ENCODE results near the gene LAMC3.

Gene LAMC3

GRCh38 chr9:130994135-130995085, 14.6 kb upstream of the LAMC3 start:
- H3K4me2 ChIP-seq = peak overlapping the region in 10 of 11 experiments; percentile 32 to 89 (median 63); a peak in 16 of 22 replicates
- no peaks in the 10 kb centered on the region for H3K9me3 ChIP-seq (replicated peaks in 1 of 11)
- H4K20me1 ChIP-seq = peaks cover 0 to 5% (median 0%) of the 10 kb centered on the region in 11 experiments; a peak in 2 of 22 replicates
- H3K9ac ChIP-seq = peak overlapping the region in 5 of 11 experiments; percentile 16 to 48 (median 31); a peak in 4 of 22 replicates
- H3K4me1 ChIP-seq = peaks cover 22 to 66% (median 47%) of the 10 kb centered on the region in 10 experiments
- no peak for TF ChIP-seq Cebpa-rat (IDR thresholded peaks at IDR 0.05)
- H3K4me3 ChIP-seq = no peak overlapping the region
- no peaks in the 10 kb centered on the region for H3K36me3 ChIP-seq
- no peaks in the 10 kb centered on the region for H3K27me3 ChIP-seq
- H3K27ac ChIP-seq = peak overlapping the region in 4 of 11 experiments; percentile 40 to 58 (median 50); a peak in 8 of 22 replicates

GRCh38 chr9:130995086-130996011, 13.6 kb upstream of the LAMC3 start:
- TF ChIP-seq Cebpa-rat (IDR thresholded peaks at IDR 0.05) = peak in 2 of 11 experiments; percentile 7 to 29; a peak in 1 of 22 replicates
- Histone ChIP-seq H4K20me1 (peaks cover 0 to 5% (median 0%) of the 10 kb centered on the region in 11 experiments; a peak in 2 of 22 replicates), H3K4me2 (peak overlapping the region; percentile 32 to 89 (median 57); a peak in 21 of 22 replicates), H3K9ac (peak overlapping the region in 5 of 11 experiments; percentile 15 to 42 (median 17); a peak in 6 of 22 replicates), H3K4me3 (no peak overlapping the region), H3K27ac (peak overlapping the region in 5 of 11 experiments; percentile 10 to 58 (median 46); a peak in 10 of 22 replicates), H3K27me3 (no peaks in the 10 kb centered on the region), H3K9me3 (replicated peaks in 1 of 11) (no peaks in the 10 kb centered on the region), H3K4me1 (peaks cover 13 to 57% (median 37%) of the 10 kb centered on the region in 10 experiments), H3K36me3 (no peaks in the 10 kb centered on the region)

DNA sequence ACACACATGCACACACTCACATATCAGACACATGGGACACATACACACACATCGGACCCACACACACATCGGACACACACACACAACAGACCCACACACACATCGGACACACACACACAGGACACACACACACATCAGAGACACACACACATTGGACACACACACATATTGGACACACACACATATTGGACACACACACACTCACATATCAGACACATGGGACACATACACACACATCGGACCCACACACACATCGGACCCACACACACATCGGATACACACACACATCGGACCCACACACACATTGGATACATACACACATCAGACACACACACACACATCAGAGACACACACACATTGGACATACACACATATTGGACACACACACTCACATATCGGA, 12.8 kb upstream of the LAMC3 start:
- H3K4me3 ChIP-seq = no peak overlapping the region
- H3K4me1 ChIP-seq = peaks cover 13 to 50% (median 34%) of the 10 kb centered on the region in 10 experiments
- H3K9me3 ChIP-seq (replicated peaks in 1 of 11) = no peaks in the 10 kb centered on the region
- TF ChIP-seq Cebpa-rat (IDR thresholded peaks at IDR 0.05) = no peak
- peak overlapping the region in 2 of 11 experiments; percentile 37 to 58; a peak in 3 of 22 replicates for H3K27ac ChIP-seq
- no peaks in the 10 kb centered on the region for H3K36me3 ChIP-seq
- no peaks in the 10 kb centered on the region for H3K27me3 ChIP-seq
- peak overlapping the region in 7 of 11 experiments; percentile 37 to 89 (median 70); a peak in 8 of 22 replicates for H3K4me2 ChIP-seq
- no peak overlapping the region for H3K9ac ChIP-seq
- peaks cover 0 to 5% (median 0%) of the 10 kb centered on the region in 11 experiments; a peak in 2 of 22 replicates for H4K20me1 ChIP-seq

DNA sequence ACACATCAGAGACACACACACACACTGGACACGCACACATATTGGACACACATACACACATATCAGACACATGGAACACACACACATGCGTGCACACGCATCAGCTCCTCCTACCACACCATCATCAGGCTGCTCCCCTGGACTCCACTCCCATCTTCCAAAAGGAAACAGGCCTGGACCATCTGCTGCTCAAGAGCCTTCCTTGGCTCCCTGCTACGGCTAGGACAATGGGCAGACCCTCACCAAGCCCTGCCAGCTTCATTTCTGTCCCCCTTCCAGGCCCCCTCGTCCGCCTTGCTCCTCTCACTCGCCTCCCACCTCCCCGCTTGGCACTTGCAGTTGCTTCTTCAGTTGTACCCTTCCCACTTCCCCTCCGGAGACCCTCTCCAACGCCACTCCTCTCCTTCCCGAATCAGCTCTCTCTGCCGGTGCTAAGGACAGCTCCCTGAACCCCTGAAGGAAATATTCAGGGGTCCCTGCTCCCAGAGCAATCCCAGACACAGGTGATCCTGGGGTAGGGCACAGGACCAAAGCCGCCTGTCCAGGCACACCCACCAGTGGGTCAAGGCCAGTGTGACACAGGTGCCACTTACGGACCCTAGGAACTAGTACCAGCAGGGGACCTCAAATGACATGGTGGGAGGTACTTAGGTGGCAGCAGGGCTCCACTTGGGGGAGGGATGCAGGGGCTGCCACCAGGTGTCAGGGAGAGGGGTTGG, 12.1 kb upstream of the LAMC3 start:
- Histone ChIP-seq H3K4me1 (peaks cover 13 to 44% (median 34%) of the 10 kb centered on the region in 10 experiments), H3K9ac (no peak overlapping the region), H3K27ac (no peak overlapping the region)

GRCh38 chr9:130997395-130997684, 11.6 kb upstream of the LAMC3 start:
- Histone ChIP-seq H3K4me2 (no peak overlapping the region), H3K9me3 (replicated peaks in 1 of 11) (no peaks in the 10 kb centered on the region)
- TF ChIP-seq Cebpa-rat (IDR thresholded peaks at IDR 0.05) = no peak

More for the DNA sequence above, 12.1 kb upstream of the LAMC3 start:
- TF ChIP-seq Cebpa-rat (IDR thresholded peaks at IDR 0.05) = no peak
- H3K27me3 ChIP-seq = no peaks in the 10 kb centered on the region
- H3K4me3 ChIP-seq = no peak overlapping the region
- H3K9me3 ChIP-seq (replicated peaks in 1 of 11) = no peaks in the 10 kb centered on the region
- H3K36me3 ChIP-seq = no peaks in the 10 kb centered on the region
- H3K4me2 ChIP-seq = peak overlapping the region in 1 of 11 experiments; percentile 85; a peak in 1 of 22 replicates
- peaks cover 0 to 5% (median 0%) of the 10 kb centered on the region in 11 experiments; a peak in 2 of 22 replicates for H4K20me1 ChIP-seq

GRCh38 chr9:130997925-130998596, 10.9 kb upstream of the LAMC3 start:
- H3K9ac ChIP-seq = no peak overlapping the region
- peaks cover 0 to 5% (median 0%) of the 10 kb centered on the region in 11 experiments; a peak in 1 of 22 replicates for H4K20me1 ChIP-seq
- no peak overlapping the region for H3K4me2 ChIP-seq

More at GRCh38 chr9:130997395-130997684, 11.6 kb upstream of the LAMC3 start:
- no peak overlapping the region for H3K27ac ChIP-seq
- H4K20me1 ChIP-seq = peaks cover 0 to 5% (median 0%) of the 10 kb centered on the region in 11 experiments; a peak in 2 of 22 replicates
- H3K9ac ChIP-seq = no peak overlapping the region
- H3K27me3 ChIP-seq = no peaks in the 10 kb centered on the region
- H3K36me3 ChIP-seq = no peaks in the 10 kb centered on the region
- H3K4me3 ChIP-seq = no peak overlapping the region
- peaks cover 13 to 39% (median 32%) of the 10 kb centered on the region in 10 experiments for H3K4me1 ChIP-seq

GRCh38 chr9:130998597-130999244, 10.3 kb upstream of the LAMC3 start:
- Histone ChIP-seq H3K9me3 (replicated peaks in 1 of 11) (no peaks in the 10 kb centered on the region), H3K4me3 (no peak overlapping the region), H3K36me3 (no peaks in the 10 kb centered on the region), H3K27ac (no peak overlapping the region), H3K27me3 (no peaks in the 10 kb centered on the region), H3K4me1 (peaks cover 12 to 29% (median 22%) of the 10 kb centered on the region in 10 experiments), H3K9ac (no peak overlapping the region), H3K4me2 (no peak overlapping the region), H4K20me1 (peaks cover 0 to 5% (median 0%) of the 10 kb centered on the region in 11 experiments; a peak in 1 of 22 replicates)
- no peak for TF ChIP-seq Cebpa-rat (IDR thresholded peaks at IDR 0.05)

More at GRCh38 chr9:130997925-130998596, 10.9 kb upstream of the LAMC3 start:
- Histone ChIP-seq H3K4me3 (no peak overlapping the region), H3K27ac (no peak overlapping the region), H3K4me1 (peaks cover 13 to 36% (median 29%) of the 10 kb centered on the region in 10 experiments), H3K36me3 (no peaks in the 10 kb centered on the region), H3K27me3 (no peaks in the 10 kb centered on the region), H3K9me3 (replicated peaks in 1 of 11) (no peaks in the 10 kb centered on the region)
- no peak for TF ChIP-seq Cebpa-rat (IDR thresholded peaks at IDR 0.05)
